Gastroesophageal sphincter (tissue), 4 donors: ENCODE data around the gene PDXK. TPM values are rescaled to one million over a fixed set of nuclear protein-coding genes. Genes with fewer than 3 reads are reported as not detected.

Experiments used
- ATAC-seq: fragments of 150-250 bp; one replicate; pipeline ENCODE4 v1.9.1; 2016; ENCODE audit warnings: mild to moderate bottlenecking, moderate library complexity
- H3K27ac ChIP-seq, 4 donors: fragments of 200-600 bp; sonication (generic) in 3 of 4; 1 replicate in 3 of 4; 2 replicates in 1 of 4; pipeline ENCODE4 v1.5.1; 2016 to 2019
- H3K27me3 ChIP-seq: fragments of 200-600 bp; sonication (generic); one replicate; pipeline ENCODE4 v1.5.1; 2019
- H3K36me3 ChIP-seq, 2 donors: fragments of 200-600 bp; sonication (generic); one replicate each; pipeline ENCODE4 v1.5.1; 2019; ENCODE audit warnings: control low read depth in 1 of 2
- H3K4me1 ChIP-seq, 3 donors: fragments of 200-600 bp; sonication (generic); 1 replicate in 2 of 3; 2 replicates in 1 of 3; pipeline ENCODE4 v1.5.1; 2016 to 2019; ENCODE audit warnings: control low read depth in 2 of 3
- H3K4me3 ChIP-seq, 2 donors: fragments of 200-600 bp; sonication (generic); one replicate each; pipeline ENCODE4 v1.5.1; 2019; ENCODE audit warnings: mild to moderate bottlenecking in 1 of 2, moderate library complexity in 1 of 2
- H3K9me3 ChIP-seq, 3 donors: fragments of 200-600 bp; sonication (generic); one replicate each; pipeline ENCODE4 v1.5.1; 2017 to 2019; ENCODE audit warnings: control low read depth in 2 of 3
- EP300 ChIP-seq: sonication (generic); formaldehyde crosslinking; IDR thresholded peaks from one replicate; pipeline ENCODE4 v1.6.1; 2017; ENCODE audit warnings: antibody characterized with exemption, mild to moderate bottlenecking
- POLR2A ChIP-seq, 2 donors: fragments of 450-650 bp; IDR thresholded peaks; one replicate each; pipeline ENCODE4 v1.6.1; 2017; ENCODE audit warnings: antibody characterized with exemption in 2 of 2, mild to moderate bottlenecking in 2 of 2, moderate library complexity in 1 of 2
- POLR2AphosphoS5 ChIP-seq: sonication (generic); formaldehyde crosslinking; IDR thresholded peaks from one replicate; pipeline ENCODE4 v1.6.1; 2017; ENCODE audit warnings: antibody characterized with exemption
- WGBS, 2 donors: methylation state at CpG; one replicate each; pipeline ENCODE4 v1.1.5; 2018; ENCODE audit warnings: low coverage in 1 of 2; 5-methylcytosine and 5-hydroxymethylcytosine counted together
- total RNA-seq, 4 donors: library from RNA; depleted of rRNA; stranded (reverse); fragments of >200 nt; gene quantifications; one replicate each; pipeline ENCODE4 v1.1.0, GENCODE V29; 2016
- TF ChIP-seq, protein P1 (sequence below), 4 experiments: fragments of 200-600 bp in 2 of 4; fragments of 450-650 bp in 2 of 4; sonication (generic) in 1 of 4; IDR thresholded peaks; one replicate each; pipeline ENCODE4 v1.5.1; 2017 to 2019; ENCODE audit warnings: antibody characterized with exemption in 4 of 4, mild to moderate bottlenecking in 2 of 4, moderate library complexity in 2 of 4

Gene PDXK
- total RNA-seq, 4 donors from 2014 or later = 24.4 to 42.2 (median 33.0) TPM

DNA sequence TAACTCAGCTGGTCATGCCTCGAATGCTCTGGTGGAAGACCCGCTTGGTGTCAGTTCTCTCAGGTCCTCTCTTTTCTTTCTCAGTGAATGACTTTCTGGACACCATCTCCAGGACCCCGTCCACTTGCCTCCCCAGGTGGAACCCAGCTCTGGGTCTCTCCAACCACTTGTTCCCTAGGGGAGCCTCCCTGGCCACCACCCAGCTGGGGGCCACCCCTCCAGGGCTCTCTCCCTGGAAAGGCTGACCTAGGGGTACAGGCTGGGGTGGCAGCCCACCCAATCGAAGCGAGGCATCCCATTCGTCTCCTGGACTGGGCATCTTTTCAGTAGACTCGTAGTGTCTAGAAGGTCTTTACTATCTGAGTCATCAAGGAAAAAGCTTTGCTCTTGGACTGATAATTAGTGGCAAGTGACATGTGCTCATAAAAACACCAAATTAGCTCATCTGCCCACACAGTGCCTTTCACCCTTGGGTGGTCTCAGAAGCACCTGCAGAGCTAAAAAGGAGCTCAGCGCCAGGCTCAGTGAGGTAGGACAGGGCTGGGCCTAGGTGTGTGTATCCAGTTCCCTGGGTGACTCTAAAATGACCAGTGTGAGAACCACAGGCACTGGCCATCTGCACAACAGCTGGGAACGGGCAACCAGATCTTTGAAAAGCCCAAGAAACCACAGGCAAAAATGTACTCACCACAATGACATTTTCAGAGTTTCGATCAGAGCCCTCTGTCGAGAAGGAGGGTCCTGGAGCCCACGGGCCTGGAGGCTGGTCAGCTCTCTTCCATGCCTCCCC is 2.4 kb upstream of the PDXK start:
- Histone ChIP-seq H3K36me3 (no peaks in the 10 kb centered on the region), H3K27me3 (no peaks in the 10 kb centered on the region), H3K4me1 (peaks cover 0 to 31% (median 21%) of the 10 kb centered on the region in 3 donors), H3K27ac (no peak overlapping the region), H3K4me3 (no peak overlapping the region), H3K9me3 (no peaks in the 10 kb centered on the region)
- WGBS, 2 donors = 82 to 95% methylated on average over 2 to 5 of the region's 12 CpGs
- no peak for ATAC-seq
- TF ChIP-seq EP300 (no peak), POLR2AphosphoS5 (no peak), POLR2A (IDR thresholded peaks at IDR 0.05) (no peak)
- TF ChIP-seq, protein P1, sequence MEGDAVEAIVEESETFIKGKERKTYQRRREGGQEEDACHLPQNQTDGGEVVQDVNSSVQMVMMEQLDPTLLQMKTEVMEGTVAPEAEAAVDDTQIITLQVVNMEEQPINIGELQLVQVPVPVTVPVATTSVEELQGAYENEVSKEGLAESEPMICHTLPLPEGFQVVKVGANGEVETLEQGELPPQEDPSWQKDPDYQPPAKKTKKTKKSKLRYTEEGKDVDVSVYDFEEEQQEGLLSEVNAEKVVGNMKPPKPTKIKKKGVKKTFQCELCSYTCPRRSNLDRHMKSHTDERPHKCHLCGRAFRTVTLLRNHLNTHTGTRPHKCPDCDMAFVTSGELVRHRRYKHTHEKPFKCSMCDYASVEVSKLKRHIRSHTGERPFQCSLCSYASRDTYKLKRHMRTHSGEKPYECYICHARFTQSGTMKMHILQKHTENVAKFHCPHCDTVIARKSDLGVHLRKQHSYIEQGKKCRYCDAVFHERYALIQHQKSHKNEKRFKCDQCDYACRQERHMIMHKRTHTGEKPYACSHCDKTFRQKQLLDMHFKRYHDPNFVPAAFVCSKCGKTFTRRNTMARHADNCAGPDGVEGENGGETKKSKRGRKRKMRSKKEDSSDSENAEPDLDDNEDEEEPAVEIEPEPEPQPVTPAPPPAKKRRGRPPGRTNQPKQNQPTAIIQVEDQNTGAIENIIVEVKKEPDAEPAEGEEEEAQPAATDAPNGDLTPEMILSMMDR (IDR thresholded peaks at IDR 0.05) = no peak

DNA sequence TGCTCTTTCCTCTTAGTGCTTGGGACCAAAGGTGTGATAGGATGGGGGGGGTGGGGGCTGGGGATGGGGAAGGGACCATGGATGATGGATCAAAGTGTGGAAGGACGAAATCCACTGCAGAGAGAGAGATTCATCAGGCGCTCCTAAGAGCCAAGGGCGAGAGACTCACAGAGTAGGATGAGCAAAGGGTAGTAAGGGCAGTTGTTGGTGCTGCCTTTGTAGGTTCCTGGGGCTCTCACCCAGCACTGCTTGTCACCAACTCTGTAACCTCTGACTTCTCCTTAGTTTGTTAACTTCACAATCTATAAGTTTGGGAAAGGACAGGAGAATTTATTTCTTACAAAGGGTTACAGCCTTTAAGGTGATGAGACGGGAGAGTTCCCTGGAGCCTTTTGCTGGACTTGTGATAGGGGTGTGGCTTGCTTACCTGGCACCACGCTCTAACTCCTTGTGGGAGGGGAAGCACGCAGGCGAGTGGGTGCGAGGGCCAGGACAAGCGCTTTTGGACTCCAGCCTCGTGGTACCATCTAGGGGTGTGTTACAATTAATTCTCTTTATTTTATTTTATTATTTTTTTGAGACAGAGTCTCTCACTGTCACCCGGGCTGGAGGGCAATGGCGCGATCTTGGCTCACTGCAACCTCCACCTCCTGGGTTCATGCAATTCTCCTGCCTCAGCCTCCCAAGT is 1.6 kb upstream of the PDXK start:
- WGBS, 2 donors = 88 to 91% methylated on average over 9 to 10 of the region's 13 CpGs
- Histone ChIP-seq H3K4me1 (peaks cover 0 to 38% (median 21%) of the 10 kb centered on the region in 3 donors), H3K27ac (no peak overlapping the region), H3K27me3 (no peaks in the 10 kb centered on the region), H3K4me3 (no peak overlapping the region), H3K9me3 (no peaks in the 10 kb centered on the region), H3K36me3 (no peaks in the 10 kb centered on the region)
- TF ChIP-seq EP300 = no peak
- no peak for TF ChIP-seq POLR2A (IDR thresholded peaks at IDR 0.05)
- TF ChIP-seq, protein P1 (IDR thresholded peaks at IDR 0.05) = no peak
- no peak for TF ChIP-seq POLR2AphosphoS5
- no peak for ATAC-seq

DNA sequence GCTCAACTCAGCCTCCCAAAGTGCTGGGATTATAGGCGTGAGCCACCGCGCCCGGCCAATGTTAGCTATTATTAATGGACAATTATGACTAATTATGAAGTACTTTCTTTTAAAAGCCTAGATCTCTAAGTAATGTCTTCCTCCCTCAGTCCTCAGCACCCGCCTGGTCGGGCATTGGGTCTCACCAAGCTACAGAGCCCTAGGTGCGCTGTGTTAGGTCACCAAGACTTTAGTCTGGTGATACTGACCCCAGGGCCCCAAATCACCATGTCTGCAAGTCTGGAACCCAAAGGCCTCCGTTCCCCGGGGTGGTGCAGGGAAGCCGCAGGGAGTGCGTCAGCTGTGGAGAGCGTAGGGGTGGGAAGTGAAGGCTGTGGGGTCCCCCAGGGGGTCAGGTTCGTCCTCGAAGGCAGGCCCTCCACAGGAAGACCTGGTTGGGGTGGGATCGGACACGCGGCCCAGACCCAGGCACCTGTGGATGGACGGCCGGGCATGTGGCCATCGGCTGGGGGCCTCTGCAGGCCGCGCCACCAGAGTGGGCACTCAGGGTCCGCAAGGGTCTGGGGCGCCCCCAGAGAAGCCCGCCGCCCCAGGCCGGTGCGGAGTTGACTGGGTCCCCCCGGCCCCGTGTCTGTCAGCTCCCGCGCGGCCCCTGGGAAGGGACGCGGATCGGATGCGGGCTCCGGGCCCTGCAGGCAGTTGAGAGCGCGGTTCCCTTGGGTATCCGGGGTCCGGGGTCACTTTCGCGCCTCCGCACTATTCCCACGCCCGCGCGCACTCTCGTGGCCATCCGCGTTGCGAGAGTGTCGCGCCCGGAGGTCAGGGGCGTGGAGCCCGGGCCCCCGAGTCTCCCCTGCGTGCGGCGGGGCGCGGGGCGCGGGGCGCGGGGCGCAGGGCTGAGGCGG is 710 bp upstream of the PDXK start:
- H3K4me3 ChIP-seq = peak overlapping the region; percentile 54 to 95
- H3K27me3 ChIP-seq = no peaks in the 10 kb centered on the region
- no peak for ATAC-seq
- no peaks in the 10 kb centered on the region for H3K36me3 ChIP-seq
- peak overlapping the region in 3 of 4 donors; percentile 81 to 87 (median 87) for H3K27ac ChIP-seq
- peaks cover 0 to 43% (median 21%) of the 10 kb centered on the region in 3 donors for H3K4me1 ChIP-seq
- 40 to 100% methylated on average over 1 to 2 of the region's 70 CpGs for WGBS, 2 donors
- TF ChIP-seq POLR2AphosphoS5 (no peak), EP300 (no peak), POLR2A (IDR thresholded peaks at IDR 0.05) (no peak)
- TF ChIP-seq, protein P1 (IDR thresholded peaks at IDR 0.05) = no peak
- no peaks in the 10 kb centered on the region for H3K9me3 ChIP-seq

DNA sequence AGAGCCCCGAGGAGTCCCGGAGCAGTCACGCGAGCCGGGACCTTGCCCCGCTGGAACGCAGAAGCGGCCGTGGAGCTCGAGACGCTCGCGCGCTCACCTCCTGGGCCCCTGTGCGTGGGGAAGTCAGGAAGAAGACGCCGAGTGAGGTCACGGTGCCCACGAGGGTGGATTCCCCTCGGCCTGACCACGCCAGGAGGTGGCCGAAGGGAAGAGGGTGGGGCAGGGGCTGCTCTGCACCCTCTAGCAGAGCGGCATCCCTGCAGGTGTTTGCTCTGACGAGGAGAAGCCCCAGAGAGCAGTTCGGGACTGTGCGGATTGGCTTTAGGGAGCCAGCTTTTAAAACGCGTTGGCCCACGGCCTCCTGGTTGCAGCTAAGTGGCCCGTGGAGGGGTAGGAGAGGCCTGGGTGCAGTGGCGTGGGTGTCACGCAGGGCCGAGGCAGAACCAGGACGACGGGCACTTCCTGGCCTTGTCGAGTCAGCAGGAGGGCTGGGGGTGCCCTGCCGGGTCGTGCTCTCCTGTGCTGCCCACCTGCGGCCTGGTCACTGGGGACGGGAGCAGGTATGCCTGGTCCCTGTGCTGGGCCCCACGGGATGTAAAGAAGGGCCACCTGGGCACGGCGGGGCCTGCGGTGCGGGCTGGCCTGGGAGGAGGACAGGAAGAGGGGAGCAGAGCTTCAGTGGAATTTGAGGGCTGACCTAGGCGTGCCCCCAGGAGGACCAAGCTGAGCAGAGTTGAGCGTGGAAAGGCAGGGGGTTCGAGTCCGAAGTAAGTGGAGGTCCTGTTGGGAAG is 1.0 kb downstream of the PDXK start:
- H3K4me1 ChIP-seq = peaks cover 0 to 48% (median 21%) of the 10 kb centered on the region in 3 donors
- H3K27me3 ChIP-seq = no peaks in the 10 kb centered on the region
- WGBS, 2 donors = no CpG with 5 or more reads among the region's 49 CpGs
- peak; percentile 15 for ATAC-seq
- H3K36me3 ChIP-seq = peaks cover 0 to 11% of the 10 kb centered on the region in 2 donors
- TF ChIP-seq, protein P1 (IDR thresholded peaks at IDR 0.05) = no peak
- no peak for TF ChIP-seq POLR2A (IDR thresholded peaks at IDR 0.05)
- no peaks in the 10 kb centered on the region for H3K9me3 ChIP-seq
- peak overlapping the region; percentile 19 to 87 (median 84) for H3K27ac ChIP-seq
- H3K4me3 ChIP-seq = peak overlapping the region; percentile 54 to 95
